KBM-7 (cell line): Measurements from ENCODE around the gene SUCO.
A peak's percentile ranks its signal among the peaks of the same experiment; 100 is the strongest.
"Not testable (repeated sequence)": the region's sequence is repeated elsewhere in the genome, so short reads cannot be mapped to it uniquely, and the experiment has no call there.

Source experiments
- DNase-seq: peaks from one replicate; pipeline ENCODE4 v3.0.0-alpha.2; 2015
- in situ Hi-C: fragments of 300-500 bp; cut with MboI; formaldehyde crosslinking; loops from 2 replicates; pipeline ENCODE4 v1.14.3; 2020; ENCODE audit warnings: low sequenced_read_pairs, low pct_unique_long_range_greater_than_20kb, mixed read lengths

Gene SUCO

GRCh38 chr1:172532700-172533512 is at the start of gene SUCO:
Gene SUCO (plus strand): TSS chr1:172533150. CDS start chr1:172533436, 286 bp downstream.
- DNase-seq = peak; percentile 99
- in situ Hi-C loops = no loop called here

GRCh38 chr1:172483448-172483847 is 49.5 kb upstream of the SUCO start:
- in situ Hi-C loops = no loop called here
- DNase-seq = no peak

GRCh38 chr1:172484252-172484651 is 48.7 kb upstream of the SUCO start:
- DNase-seq = no peak
- in situ Hi-C loops = no loop called here

- in situ Hi-C loops = no loop called here
- DNase-seq = no peak
Observed at GRCh38 chr1:172485626-172486025, 47.3 kb upstream of the SUCO start.

- DNase-seq = no peak
- in situ Hi-C loops = no loop called here
Observed at GRCh38 chr1:172486805-172487454, 46.0 kb upstream of the SUCO start.

- DNase-seq = peak; percentile 33
- in situ Hi-C loops = no loop called here
Observed at GRCh38 chr1:172487550-172487949, 45.4 kb upstream of the SUCO start.

GRCh38 chr1:172488393-172488792 is 44.6 kb upstream of the SUCO start:
- in situ Hi-C loops = no loop called here
- DNase-seq = no peak

- no peak for DNase-seq
- in situ Hi-C loops = no loop called here
Observed at GRCh38 chr1:172489847-172490246, 43.1 kb upstream of the SUCO start.

GRCh38 chr1:172492421-172492820 is 40.5 kb upstream of the SUCO start:
- in situ Hi-C loops = no loop called here
- no peak for DNase-seq

GRCh38 chr1:172494166-172494565 is 38.8 kb upstream of the SUCO start:
- DNase-seq = no peak
- in situ Hi-C loops = no loop called here

- DNase-seq, in situ Hi-C loops: not testable (repeated sequence)
Observed at GRCh38 chr1:172496127-172496526, 36.8 kb upstream of the SUCO start.

GRCh38 chr1:172496678-172497077 is 36.3 kb upstream of the SUCO start:
- no peak for DNase-seq
- in situ Hi-C loops = no loop called here

- in situ Hi-C loops = no loop called here
- peak; percentile 15 for DNase-seq
Observed at GRCh38 chr1:172497230-172497629, 35.7 kb upstream of the SUCO start.

- in situ Hi-C loops = no loop called here
- no peak for DNase-seq
Observed at GRCh38 chr1:172498857-172499256, 34.1 kb upstream of the SUCO start.

GRCh38 chr1:172499636-172500141 is 33.3 kb upstream of the SUCO start:
- in situ Hi-C loops = no loop called here
- no peak for DNase-seq

- DNase-seq = no peak
- in situ Hi-C loops = no loop called here
Observed at GRCh38 chr1:172500207-172500606, 32.7 kb upstream of the SUCO start.

- no peak for DNase-seq
- in situ Hi-C loops = no loop called here
Observed at GRCh38 chr1:172507741-172508140, 25.2 kb upstream of the SUCO start.

- no peak for DNase-seq
- in situ Hi-C loops = no loop called here
Observed at GRCh38 chr1:172510479-172510878, 22.5 kb upstream of the SUCO start.

GRCh38 chr1:172512591-172512990 is 20.4 kb upstream of the SUCO start:
- in situ Hi-C loops = no loop called here
- no peak for DNase-seq

- in situ Hi-C loops = no loop called here
- no peak for DNase-seq
Observed at GRCh38 chr1:172513479-172513878, 19.5 kb upstream of the SUCO start.
